ENCODE data around the gene CADM1. TPM values are rescaled to one million over a fixed set of nuclear protein-coding genes. Genes with fewer than 3 reads are reported as not detected.

Gene CADM1
- total RNA-seq, 1 experiment from 2014 or later = 534 TPM

DNA sequence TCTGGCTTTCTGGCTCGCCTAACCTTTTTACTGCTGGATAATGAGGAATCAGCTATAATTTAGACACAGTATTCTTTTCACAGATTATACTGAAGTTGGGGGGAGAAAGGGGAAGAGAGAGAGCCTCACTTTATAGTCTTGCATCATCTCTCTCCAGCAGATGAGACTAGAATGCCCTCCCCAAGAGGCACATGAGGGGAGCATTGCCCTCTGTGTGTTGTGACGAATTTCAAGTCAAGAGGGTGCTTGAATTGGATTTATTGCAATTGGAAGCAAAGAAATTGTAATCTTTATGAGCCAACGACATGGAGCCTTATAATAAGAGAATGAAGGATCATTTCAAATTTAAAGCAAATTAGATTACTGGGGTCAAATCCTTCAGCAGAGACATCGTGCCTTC, 17.6 kb upstream of the CADM1 start:
- TF ChIP-seq, protein P1, sequence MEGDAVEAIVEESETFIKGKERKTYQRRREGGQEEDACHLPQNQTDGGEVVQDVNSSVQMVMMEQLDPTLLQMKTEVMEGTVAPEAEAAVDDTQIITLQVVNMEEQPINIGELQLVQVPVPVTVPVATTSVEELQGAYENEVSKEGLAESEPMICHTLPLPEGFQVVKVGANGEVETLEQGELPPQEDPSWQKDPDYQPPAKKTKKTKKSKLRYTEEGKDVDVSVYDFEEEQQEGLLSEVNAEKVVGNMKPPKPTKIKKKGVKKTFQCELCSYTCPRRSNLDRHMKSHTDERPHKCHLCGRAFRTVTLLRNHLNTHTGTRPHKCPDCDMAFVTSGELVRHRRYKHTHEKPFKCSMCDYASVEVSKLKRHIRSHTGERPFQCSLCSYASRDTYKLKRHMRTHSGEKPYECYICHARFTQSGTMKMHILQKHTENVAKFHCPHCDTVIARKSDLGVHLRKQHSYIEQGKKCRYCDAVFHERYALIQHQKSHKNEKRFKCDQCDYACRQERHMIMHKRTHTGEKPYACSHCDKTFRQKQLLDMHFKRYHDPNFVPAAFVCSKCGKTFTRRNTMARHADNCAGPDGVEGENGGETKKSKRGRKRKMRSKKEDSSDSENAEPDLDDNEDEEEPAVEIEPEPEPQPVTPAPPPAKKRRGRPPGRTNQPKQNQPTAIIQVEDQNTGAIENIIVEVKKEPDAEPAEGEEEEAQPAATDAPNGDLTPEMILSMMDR (IDR thresholded peaks at IDR 0.05; ENCODE audit: insufficient read depth in 1 of 2, low read depth in 1 of 2, low read length in 1 of 2, severe bottlenecking in 1 of 2, unreplicated experiment in 1 of 2) = no peak
- intact Hi-C loops (cut with micrococcal nuclease; ENCODE audit: unreplicated experiment) = no loop called here
- no peaks in the 10 kb centered on the region for H3K9me3 ChIP-seq
- Mint-ChIP-seq H3K4me1 (ENCODE audit: low read depth, unreplicated experiment) (peaks cover 31% of the 10 kb centered on the region), H3K36me3 (ENCODE audit: insufficient read depth, unreplicated experiment) (no peaks in the 10 kb centered on the region), H3K27me3 (ENCODE audit: insufficient read depth, unreplicated experiment) (no peaks in the 10 kb centered on the region), H3K27ac (ENCODE audit: unreplicated experiment) (no peak overlapping the region), H3K9me3 (ENCODE audit: unreplicated experiment) (no peaks in the 10 kb centered on the region), H3K4me3 (ENCODE audit: unreplicated experiment) (no peak overlapping the region)
- DNase-seq = no peak
- no peak overlapping the region for H3K4me3 ChIP-seq (ENCODE audit: low read depth, low read length)
- ChIA-PET CTCF (interaction anchor here (0.8 kb wide), 1 partner anchor 18 kb away, joined by 3 read pairs; the partner anchor contains the start of gene CADM1), POLR2A (interaction anchor here (1.0 to 1.3 kb wide), 3 partner anchors 17 to 20 kb away, joined by 3 to 4 read pairs (median 4); partner anchors contain the start of gene CADM1)
- no peaks in the 10 kb centered on the region for H3K36me3 ChIP-seq (ENCODE audit: control insufficient read depth, insufficient read depth, low read length)
- BruUV-seq (replicated peaks) = no TSS peak
- no peaks in the 10 kb centered on the region for H3K27me3 ChIP-seq (replicated peaks; ENCODE audit: control insufficient read depth, insufficient read depth, low read length)
- peaks cover 27% of the 10 kb centered on the region for H3K4me1 ChIP-seq

DNA sequence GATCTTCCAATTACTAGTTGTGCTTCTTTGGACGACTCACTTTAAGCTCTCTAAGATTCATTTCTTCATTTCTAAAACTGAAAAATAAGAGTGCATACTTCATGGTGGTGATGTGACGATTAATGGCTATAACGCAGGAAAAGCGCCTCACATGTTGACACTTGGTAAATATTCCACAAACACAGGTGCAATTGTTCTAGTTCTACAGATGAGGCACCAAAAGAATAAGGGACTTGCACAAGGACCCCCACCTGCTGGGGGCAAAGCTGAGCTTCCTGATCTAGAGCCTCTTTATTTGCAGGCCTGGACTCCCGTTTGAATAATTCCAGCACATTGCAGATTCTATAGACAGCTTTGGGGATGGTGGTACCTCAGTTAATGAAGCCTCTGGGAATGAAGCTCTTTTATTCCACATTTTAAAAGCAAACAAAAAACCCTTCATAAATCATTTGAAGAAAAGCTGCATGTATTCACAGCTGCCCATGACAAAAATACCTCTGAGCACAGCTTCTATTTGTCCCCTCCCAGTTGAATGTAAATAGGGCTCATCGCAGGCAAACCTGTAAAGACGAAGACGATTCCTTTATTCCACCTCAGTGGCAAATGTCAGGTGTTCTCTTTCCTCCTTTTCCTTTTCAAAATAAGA, 14.9 kb upstream of the CADM1 start:
- Mint-ChIP-seq H3K27ac (ENCODE audit: unreplicated experiment) (no peak overlapping the region), H3K9me3 (ENCODE audit: unreplicated experiment) (no peaks in the 10 kb centered on the region), H3K4me1 (ENCODE audit: low read depth, unreplicated experiment) (peaks cover 23% of the 10 kb centered on the region), H3K4me3 (ENCODE audit: unreplicated experiment) (no peak overlapping the region), H3K27me3 (ENCODE audit: insufficient read depth, unreplicated experiment) (no peaks in the 10 kb centered on the region), H3K36me3 (ENCODE audit: insufficient read depth, unreplicated experiment) (no peaks in the 10 kb centered on the region)
- intact Hi-C loops (cut with micrococcal nuclease; ENCODE audit: unreplicated experiment) = no loop called here
- Histone ChIP-seq H3K4me1 (peaks cover 22% of the 10 kb centered on the region), H3K4me3 (ENCODE audit: low read depth, low read length) (no peak overlapping the region), H3K36me3 (ENCODE audit: control insufficient read depth, insufficient read depth, low read length) (no peaks in the 10 kb centered on the region), H3K27me3 (replicated peaks; ENCODE audit: control insufficient read depth, insufficient read depth, low read length) (no peaks in the 10 kb centered on the region; the same call in 1 of the 2 replicates), H3K9me3 (no peaks in the 10 kb centered on the region)
- no peak for DNase-seq
- CTCF ChIA-PET = interaction anchor here (0.6 to 1.0 kb wide), 3 partner anchors 125 to 184 kb away, joined by 3 to 5 read pairs (median 3); no protein-coding TSS in a partner anchor
- no TSS peak for BruUV-seq (replicated peaks)
- POLR2A ChIA-PET = no interaction called here
- TF ChIP-seq, protein P1 (IDR thresholded peaks at IDR 0.05; ENCODE audit: insufficient read depth in 1 of 2, low read depth in 1 of 2, low read length in 1 of 2, severe bottlenecking in 1 of 2, unreplicated experiment in 1 of 2) = no peak

DNA sequence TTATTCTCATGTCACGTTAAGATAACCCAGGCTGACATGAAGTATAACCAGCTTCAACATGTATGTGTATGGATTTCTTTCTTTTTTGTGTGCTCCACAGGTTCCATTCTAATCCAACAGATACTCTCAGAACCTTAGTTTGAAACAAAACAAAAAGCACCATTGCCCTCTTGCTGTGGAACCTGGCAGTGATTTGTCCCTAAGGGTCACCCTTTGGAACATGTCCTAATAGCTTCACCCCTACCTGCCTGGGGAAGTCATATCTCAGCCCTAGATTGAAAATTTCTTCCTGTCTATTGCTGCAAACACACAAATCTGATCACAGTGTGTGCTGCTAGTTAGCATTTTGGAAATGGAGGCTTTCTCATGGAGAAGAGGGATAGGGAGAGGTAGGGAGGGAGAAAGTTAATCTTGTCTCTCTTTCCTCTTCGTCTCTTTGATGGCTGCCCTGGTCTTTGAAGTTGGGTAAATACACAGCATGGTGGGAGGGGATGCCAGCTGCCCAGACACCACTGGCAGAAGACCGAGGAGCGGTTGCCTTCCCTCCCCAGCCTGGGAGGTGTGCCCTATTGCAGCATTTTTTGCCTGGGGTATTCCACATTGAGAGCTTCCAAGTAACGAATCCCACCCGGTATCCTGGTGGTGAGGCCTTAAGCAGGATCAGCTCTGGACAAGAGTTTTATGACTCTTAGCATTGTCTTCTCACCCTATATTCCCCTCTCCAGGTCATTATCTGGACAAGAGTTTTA, 11.6 kb upstream of the CADM1 start:
- H3K4me1 ChIP-seq = no peaks in the 10 kb centered on the region
- no TSS peak for BruUV-seq (replicated peaks)
- H3K4me1 Mint-ChIP-seq (ENCODE audit: low read depth, unreplicated experiment) = no peaks in the 10 kb centered on the region
- H3K9me3 ChIP-seq = no peaks in the 10 kb centered on the region
- no peak overlapping the region for H3K4me3 Mint-ChIP-seq (ENCODE audit: unreplicated experiment)
- H3K9me3 Mint-ChIP-seq (ENCODE audit: unreplicated experiment) = no peaks in the 10 kb centered on the region
- H3K4me3 ChIP-seq (ENCODE audit: low read depth, low read length) = no peak overlapping the region
- intact Hi-C loops (cut with micrococcal nuclease; ENCODE audit: unreplicated experiment) = no loop called here
- H3K27me3 Mint-ChIP-seq (ENCODE audit: insufficient read depth, unreplicated experiment) = no peaks in the 10 kb centered on the region
- ChIA-PET CTCF (interaction anchor here (0.7 to 1.2 kb wide), 2 partner anchors 181 to 276 kb away, joined by 3 read pairs; no protein-coding TSS in a partner anchor), POLR2A (no interaction called here)
- H3K36me3 ChIP-seq (ENCODE audit: control insufficient read depth, insufficient read depth, low read length) = no peaks in the 10 kb centered on the region
- H3K36me3 Mint-ChIP-seq (ENCODE audit: insufficient read depth, unreplicated experiment) = no peaks in the 10 kb centered on the region
- H3K27me3 ChIP-seq (replicated peaks; ENCODE audit: control insufficient read depth, insufficient read depth, low read length) = no peaks in the 10 kb centered on the region; the same call in 1 of the 2 replicates
- TF ChIP-seq, protein P1 (IDR thresholded peaks at IDR 0.05; ENCODE audit: insufficient read depth in 1 of 2, low read depth in 1 of 2, low read length in 1 of 2, severe bottlenecking in 1 of 2, unreplicated experiment in 1 of 2) = no peak
- DNase-seq = no peak
- no peak overlapping the region for H3K27ac Mint-ChIP-seq (ENCODE audit: unreplicated experiment)

Measured in Caco-2 (cell line).